HepG2 (cell line): ENCODE results near the gene LDB2. TPM values are rescaled to one million over a fixed set of nuclear protein-coding genes. Genes with fewer than 3 reads are reported as not detected.

ENCODE experiments used
- ATAC-seq: fragments of 200-7000 bp; cut with Tn5 transposase; 3 replicates; pipeline ENCODE4 v1.9.1; 2020; ENCODE audit warnings: mild to moderate bottlenecking, moderate library complexity
- BruUV-seq: library from RNA; stranded (reverse); fragments of 400-500 nt; replicated peaks from 2 replicates; lab custom pipeline; 2021; lab: Mats Ljungman, UMichigan
- CTCF ChIA-PET: fragments of 300-600 bp; formaldehyde crosslinking; extraction: SDS; loops from one replicate; lab custom pipeline; 2021; ENCODE audit warnings: low total read pairs, inconsistent platforms, low intra/inter-chr PET ratio; lab: Yijun Ruan, JAX
- POLR2A ChIA-PET: fragments of 350-600 bp; sonication (Branson Sonifier 250); formaldehyde crosslinking; loops from one replicate; lab custom pipeline; 2020; ENCODE audit warnings: antibody characterized with exemption, inconsistent platforms; lab: Yijun Ruan, JAX
- DNase-seq: peaks from one replicate; pipeline ENCODE4 v3.0.0-alpha.2; 2015; ENCODE audit warnings: low spot score
- FAIRE-seq: peaks from 3 replicates; lab custom pipeline; 2011; peaks lifted over from hg19 to GRCh38; lab: Jason Lieb, UNC
- H2AFZ ChIP-seq: one replicate; pipeline ENCODE4 v1.6.1; 2011; ENCODE audit warnings: low read length, inconsistent platforms
- H3K27ac ChIP-seq: fragments of 300-600 bp; 3 replicates; pipeline ENCODE4 v1.8.0; 2011; ENCODE audit warnings: mixed run types, mild to moderate bottlenecking, mixed read lengths, low read length, inconsistent platforms; ENCODE audit not compliant: insufficient read depth; ENCODE audit errors: extremely low read length
- H3K27me3 ChIP-seq, 2 experiments: fragments of 200-600 bp in 1 of 2; 2 replicates in 1 of 2; 3 replicates in 1 of 2; pipeline versions ENCODE4 v1.6.0 to v1.8.0; 2011; ENCODE audit warnings: low read length in 2 of 2, mild to moderate bottlenecking in 2 of 2, moderate library complexity in 2 of 2, inconsistent platforms in 1 of 2; ENCODE audit not compliant: insufficient read depth in 2 of 2, control insufficient read depth in 1 of 2
- H3K36me3 ChIP-seq, 2 experiments: fragments of 200-600 bp in 1 of 2; replicated peaks in 1 of 2; 2 replicates in 1 of 2; 3 replicates in 1 of 2; pipeline versions ENCODE4 v1.5.1 to v1.8.0; 2011; ENCODE audit warnings: low read length in 2 of 2, inconsistent platforms in 1 of 2; ENCODE audit not compliant: insufficient read depth in 2 of 2, control insufficient read depth in 1 of 2
- H3K4me1 ChIP-seq: 2 replicates; pipeline ENCODE4 v1.5.1; 2012; ENCODE audit warnings: low read length, inconsistent platforms; ENCODE audit not compliant: insufficient read depth
- H3K4me2 ChIP-seq: 2 replicates; pipeline ENCODE4 v1.6.0; 2011; ENCODE audit warnings: low read depth, low read length, inconsistent platforms
- H3K4me3 ChIP-seq, 3 experiments: fragments of 200-600 bp in 1 of 3; sonication (generic), shearing (Covaris generic) in 1 of 3; replicated peaks in 1 of 3; 2 replicates each; pipeline ENCODE4 v1.5.1; 2011 to 2016; ENCODE audit warnings: low read length in 3 of 3, inconsistent platforms in 2 of 3, low read depth in 2 of 3, mild to moderate bottlenecking in 2 of 3, control low read depth in 1 of 3, mixed read lengths in 1 of 3; ENCODE audit not compliant: insufficient read depth in 1 of 3
- H3K79me2 ChIP-seq: one replicate; pipeline ENCODE4 v1.6.1; 2011; ENCODE audit warnings: low read length, inconsistent platforms; ENCODE audit not compliant: insufficient read depth
- H3K9ac ChIP-seq: 2 replicates; pipeline ENCODE4 v1.6.0; 2011; ENCODE audit warnings: mild to moderate bottlenecking, low read depth, low read length, inconsistent platforms; ENCODE audit not compliant: insufficient read depth
- H3K9me3 ChIP-seq: 2 replicates; pipeline ENCODE4 v1.5.1; 2012; ENCODE audit warnings: mild to moderate bottlenecking, low read length
- H4K20me1 ChIP-seq: 2 replicates; pipeline ENCODE4 v1.6.0; 2011; ENCODE audit warnings: inconsistent platforms, mild to moderate bottlenecking, low read length, moderate library complexity; ENCODE audit not compliant: insufficient read depth
- ATF1 ChIP-seq: IDR thresholded peaks from 2 replicates; pipeline ENCODE4 v1.6.1; 2016; ENCODE audit warnings: mild to moderate bottlenecking, control low read depth
- CREM ChIP-seq, 2 experiments: sonication (generic) in 1 of 2; formaldehyde crosslinking in 1 of 2; IDR thresholded peaks; 2 replicates each; pipeline versions ENCODE4 v1.4.0 to v1.6.1; 2016 to 2020; ENCODE audit warnings: antibody characterized with exemption in 1 of 2, mild to moderate bottlenecking in 1 of 2, missing genetic modification reagents in 1 of 2
- EP300 ChIP-seq, 3 experiments: sonication (generic) in 1 of 3; formaldehyde crosslinking in 1 of 3; IDR thresholded peaks; 2 replicates each; pipeline versions ENCODE4 v1.5.1 to v1.6.1; 2011 to 2020; ENCODE audit warnings: low read depth in 2 of 3, low read length in 2 of 3, borderline replicate concordance in 1 of 3, improper control_type of control experiment in 1 of 3, mild to moderate bottlenecking in 1 of 3, missing genetic modification reagents in 1 of 3, moderate library complexity in 1 of 3
- FOSL2 ChIP-seq: sonication (generic); formaldehyde crosslinking; IDR thresholded peaks from 2 replicates; pipeline ENCODE4 v1.4.0; 2020; ENCODE audit warnings: missing genetic modification reagents
- SOX13 ChIP-seq, 3 experiments: fragments of 450-650 bp in 1 of 3; sonication (generic) in 1 of 3; formaldehyde crosslinking in 1 of 3; IDR thresholded peaks in 2 of 3; conservative IDR thresholded peaks in 1 of 3; 2 replicates each; pipeline versions ENCODE4 v1.5.0 to v1.6.1; 2016 to 2020; ENCODE audit warnings: antibody characterized with exemption in 1 of 3, mild to moderate bottlenecking in 1 of 3, missing compliant biosample characterization in 1 of 3, missing genetic modification reagents in 1 of 3, moderate library complexity in 1 of 3
- TEAD3 ChIP-seq: optimal IDR thresholded peaks from 2 replicates; pipeline ENCODE3; 2016; ENCODE audit warnings: borderline replicate concordance
- WGBS: methylation state at CpG from one replicate; pipeline ENCODE4 v1.1.6; 2017; ENCODE audit warnings: low lambda C conversion rate; 5-methylcytosine and 5-hydroxymethylcytosine counted together
- in situ Hi-C: cut with HindIII; loops from 2 replicates; pipeline ENCODE4 v1.10.0; 2017; ENCODE audit warnings: low pct_unique_long_range_greater_than_20kb; ENCODE audit not compliant: extremely low pct_ligation_motif_present
- intact Hi-C: fragments of 100-400 bp; cut with micrococcal nuclease; formaldehyde crosslinking; loops from one replicate; pipeline ENCODE4 v1.10.0; 2022; ENCODE audit not compliant: unreplicated experiment
- polyA plus RNA-seq, 8 experiments: library from polyadenylated mRNA; depleted of rRNA in 3 of 8; stranded (reverse) in 7 of 8; unstranded in 1 of 8; fragments of >200 nt; fragmentation: Illumina TruSeq in 4 of 8; extraction: Trizol in 4 of 8; gene quantifications; 2 replicates each; pipeline versions ENCODE4 v1.2.1 to v1.2.3, GENCODE V29; 2011 to 2016; ENCODE audit warnings: low read depth in 4 of 8, missing spikeins in 1 of 8, mixed read lengths in 1 of 8; ENCODE audit not compliant: insufficient read depth in 1 of 8
- total RNA-seq, 5 experiments: library from RNA; depleted of rRNA; stranded (reverse); fragments of >200 nt; fragmentation: Illumina TruSeq; extraction: Trizol; gene quantifications; 2 replicates each; pipeline ENCODE4 v1.2.3, GENCODE V29; 2016; ENCODE audit warnings: low read depth in 1 of 5
- TF ChIP-seq, protein P1 (sequence below): sonication (generic); IDR thresholded peaks from 2 replicates; pipeline ENCODE4 v1.6.1; 2016; ENCODE audit warnings: low read depth, borderline replicate concordance
- TF ChIP-seq, protein P2 (sequence below): sonication (generic); formaldehyde crosslinking; IDR thresholded peaks from 2 replicates; pipeline ENCODE4 v1.5.1; 2020; ENCODE audit warnings: mild to moderate bottlenecking, missing genetic modification reagents, moderate library complexity
- TF ChIP-seq, protein P3 (sequence below): sonication (generic); formaldehyde crosslinking; IDR thresholded peaks from 2 replicates; pipeline ENCODE4 v1.5.1; 2020; ENCODE audit warnings: mild to moderate bottlenecking, moderate library complexity, missing genetic modification reagents
- TF ChIP-seq, protein P4 (sequence below): IDR thresholded peaks from 2 replicates; pipeline ENCODE4 v1.6.1; 2016; ENCODE audit warnings: low read depth, control low read depth
- TF ChIP-seq, protein P5 (sequence below): sonication (generic); formaldehyde crosslinking; IDR thresholded peaks from 2 replicates; pipeline ENCODE4 v1.4.0; 2020; ENCODE audit warnings: missing genetic modification reagents, mild to moderate bottlenecking, borderline replicate concordance

Gene LDB2
- total and polyA plus RNA-seq, 2 of the 13 experiments (the other 11 are each of a cell fraction or from before 2014, with no cell fraction given): not detected

DNA sequence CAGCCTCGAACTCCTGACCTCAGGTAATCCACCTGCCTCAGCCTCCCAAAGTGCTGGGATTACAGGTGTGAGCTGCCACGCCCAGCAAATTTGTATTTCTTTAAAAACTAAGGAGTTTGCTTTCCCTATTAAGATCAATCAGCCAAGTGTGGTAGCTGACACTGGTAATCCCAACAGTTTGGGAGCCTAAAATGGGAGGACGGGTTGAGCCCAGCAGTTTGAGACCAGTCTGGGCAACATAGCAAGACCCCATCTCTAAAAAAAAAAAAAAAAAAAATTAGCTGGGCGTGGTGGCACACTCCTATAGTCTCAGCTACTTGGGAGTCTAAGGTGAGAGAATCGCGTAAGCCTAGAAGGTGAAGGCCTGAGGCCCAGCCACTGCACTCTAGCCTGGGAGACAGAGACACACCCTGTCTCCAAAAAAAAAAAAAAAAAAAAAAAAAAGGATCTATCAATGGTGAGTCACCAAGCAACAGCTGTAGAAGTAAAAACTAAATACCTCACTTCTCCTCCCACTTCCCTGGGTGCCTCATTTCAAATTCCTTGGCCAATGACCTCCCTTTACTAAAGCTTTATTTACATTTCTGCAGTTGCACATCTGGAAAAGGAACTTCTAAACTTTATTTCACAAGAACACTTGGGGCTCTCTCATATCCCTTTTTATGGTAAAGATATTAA lies 54.5 kb downstream of the LDB2 start:
- Histone ChIP-seq H4K20me1 (no peaks in the 10 kb centered on the region), H3K9ac (no peak overlapping the region), H3K79me2 (no peaks in the 10 kb centered on the region), H3K36me3 (no peaks in the 10 kb centered on the region), H3K27me3 (no peaks in the 10 kb centered on the region), H2AFZ (no peak overlapping the region), H3K27ac (no peak overlapping the region), H3K4me1 (peaks cover 31% of the 10 kb centered on the region), H3K4me3 (peak overlapping the region in 1 of 3 experiments; percentile 45; a peak in 2 of 6 replicates), H3K4me2 (peak overlapping the region; percentile 74), H3K9me3 (no peaks in the 10 kb centered on the region)
- WGBS: 81% methylated on average over 6 of the region's 6 CpGs
- POLR2A ChIA-PET: interaction anchor here (1.9 kb wide), 1 partner anchor 8 kb away, joined by 13 read pairs; no protein-coding TSS in a partner anchor
- peak; percentile 20 for DNase-seq
- no peak; the same call in 2 of the 3 replicates for ATAC-seq
- FAIRE-seq: peak; percentile 37
- CTCF ChIA-PET: no interaction called here
- no TSS peak for BruUV-seq
- intact Hi-C loops: loop anchor here (2.0 kb wide), 1 partner anchor 49 kb away; no protein-coding TSS in a partner anchor
- in situ Hi-C loops: no loop called here
- TF ChIP-seq, protein P1, sequence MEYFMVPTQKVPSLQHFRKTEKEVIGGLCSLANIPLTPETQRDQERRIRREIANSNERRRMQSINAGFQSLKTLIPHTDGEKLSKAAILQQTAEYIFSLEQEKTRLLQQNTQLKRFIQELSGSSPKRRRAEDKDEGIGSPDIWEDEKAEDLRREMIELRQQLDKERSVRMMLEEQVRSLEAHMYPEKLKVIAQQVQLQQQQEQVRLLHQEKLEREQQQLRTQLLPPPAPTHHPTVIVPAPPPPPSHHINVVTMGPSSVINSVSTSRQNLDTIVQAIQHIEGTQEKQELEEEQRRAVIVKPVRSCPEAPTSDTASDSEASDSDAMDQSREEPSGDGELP: peak; percentile 71
- TF ChIP-seq CREM (IDR thresholded peaks at IDR 0.05): no peak
- TF ChIP-seq CREM (CRISPR knock-in tag; IDR thresholded peaks at IDR 0.05): no peak
- TF ChIP-seq, protein P2, sequence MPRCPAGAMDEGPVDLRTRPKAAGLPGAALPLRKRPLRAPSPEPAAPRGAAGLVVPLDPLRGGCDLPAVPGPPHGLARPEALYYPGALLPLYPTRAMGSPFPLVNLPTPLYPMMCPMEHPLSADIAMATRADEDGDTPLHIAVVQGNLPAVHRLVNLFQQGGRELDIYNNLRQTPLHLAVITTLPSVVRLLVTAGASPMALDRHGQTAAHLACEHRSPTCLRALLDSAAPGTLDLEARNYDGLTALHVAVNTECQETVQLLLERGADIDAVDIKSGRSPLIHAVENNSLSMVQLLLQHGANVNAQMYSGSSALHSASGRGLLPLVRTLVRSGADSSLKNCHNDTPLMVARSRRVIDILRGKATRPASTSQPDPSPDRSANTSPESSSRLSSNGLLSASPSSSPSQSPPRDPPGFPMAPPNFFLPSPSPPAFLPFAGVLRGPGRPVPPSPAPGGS: no peak
- TF ChIP-seq FOSL2 (CRISPR knock-in tag): peak; percentile 61
- 0 out of 4 replicates have a peak, but pooled peaks of 1 of the 2 experiments have one; percentile 22 for TF ChIP-seq EP300 (IDR thresholded peaks at IDR 0.05; ENCODE audit: low read depth in 2 of 2, low read length in 2 of 2)
- no peak for TF ChIP-seq EP300 (CRISPR knock-in tag; IDR thresholded peaks at IDR 0.05; ENCODE audit: borderline replicate concordance)
- TF ChIP-seq, protein P3, sequence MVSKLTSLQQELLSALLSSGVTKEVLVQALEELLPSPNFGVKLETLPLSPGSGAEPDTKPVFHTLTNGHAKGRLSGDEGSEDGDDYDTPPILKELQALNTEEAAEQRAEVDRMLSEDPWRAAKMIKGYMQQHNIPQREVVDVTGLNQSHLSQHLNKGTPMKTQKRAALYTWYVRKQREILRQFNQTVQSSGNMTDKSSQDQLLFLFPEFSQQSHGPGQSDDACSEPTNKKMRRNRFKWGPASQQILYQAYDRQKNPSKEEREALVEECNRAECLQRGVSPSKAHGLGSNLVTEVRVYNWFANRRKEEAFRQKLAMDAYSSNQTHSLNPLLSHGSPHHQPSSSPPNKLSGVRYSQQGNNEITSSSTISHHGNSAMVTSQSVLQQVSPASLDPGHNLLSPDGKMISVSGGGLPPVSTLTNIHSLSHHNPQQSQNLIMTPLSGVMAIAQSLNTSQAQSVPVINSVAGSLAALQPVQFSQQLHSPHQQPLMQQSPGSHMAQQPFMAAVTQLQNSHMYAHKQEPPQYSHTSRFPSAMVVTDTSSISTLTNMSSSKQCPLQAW (CRISPR knock-in tag): no peak
- TF ChIP-seq, protein P4, sequence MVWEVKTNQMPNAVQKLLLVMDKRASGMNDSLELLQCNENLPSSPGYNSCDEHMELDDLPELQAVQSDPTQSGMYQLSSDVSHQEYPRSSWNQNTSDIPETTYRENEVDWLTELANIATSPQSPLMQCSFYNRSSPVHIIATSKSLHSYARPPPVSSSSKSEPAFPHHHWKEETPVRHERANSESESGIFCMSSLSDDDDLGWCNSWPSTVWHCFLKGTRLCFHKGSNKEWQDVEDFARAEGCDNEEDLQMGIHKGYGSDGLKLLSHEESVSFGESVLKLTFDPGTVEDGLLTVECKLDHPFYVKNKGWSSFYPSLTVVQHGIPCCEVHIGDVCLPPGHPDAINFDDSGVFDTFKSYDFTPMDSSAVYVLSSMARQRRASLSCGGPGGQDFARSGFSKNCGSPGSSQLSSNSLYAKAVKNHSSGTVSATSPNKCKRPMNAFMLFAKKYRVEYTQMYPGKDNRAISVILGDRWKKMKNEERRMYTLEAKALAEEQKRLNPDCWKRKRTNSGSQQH (CRISPR knock-in tag): no peak
- TF ChIP-seq SOX13 (IDR thresholded peaks at IDR 0.05): no peak
- peak in 1 of 2 experiments; percentile 18; a peak in 1 of 4 replicates for TF ChIP-seq SOX13 (CRISPR knock-in tag; conservative IDR thresholded peaks at IDR 0.05 in 1 of 2, IDR thresholded peaks at IDR 0.05 in 1 of 2)
- peak; percentile 9 for TF ChIP-seq TEAD3 (CRISPR knock-in tag)
- no peak for TF ChIP-seq ATF1 (CRISPR knock-in tag)
- TF ChIP-seq, protein P5, sequence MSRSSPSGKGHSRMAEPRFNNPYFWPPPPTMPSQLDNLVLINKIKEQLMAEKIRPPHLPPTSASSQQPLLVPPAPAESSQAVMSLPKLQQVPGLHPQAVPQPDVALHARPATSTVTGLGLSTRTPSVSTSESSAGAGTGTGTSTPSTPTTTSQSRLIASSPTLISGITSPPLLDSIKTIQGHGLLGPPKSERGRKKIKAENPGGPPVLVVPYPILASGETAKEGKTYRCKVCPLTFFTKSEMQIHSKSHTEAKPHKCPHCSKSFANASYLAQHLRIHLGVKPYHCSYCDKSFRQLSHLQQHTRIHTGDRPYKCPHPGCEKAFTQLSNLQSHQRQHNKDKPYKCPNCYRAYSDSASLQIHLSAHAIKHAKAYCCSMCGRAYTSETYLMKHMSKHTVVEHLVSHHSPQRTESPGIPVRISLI (CRISPR knock-in tag): peak; percentile 56; the same call in 1 of the 2 replicates
